Heart left ventricle (tissue), 13 donors: ENCODE measurements around the gene ARL8B.

ENCODE experiments used
- CTCF ChIP-seq, 12 donors: fragments of 200-600 bp; sonication (generic) in 4 of 12; IDR thresholded peaks; one replicate each; pipeline versions ENCODE4 v1.5.0 to v1.8.0; 2018 to 2022; ENCODE audit warnings: antibody characterized with exemption in 12 of 12, mild to moderate bottlenecking in 5 of 12
- POLR2A ChIP-seq, 2 donors: fragments of 450-650 bp; IDR thresholded peaks; one replicate each; pipeline ENCODE4 v1.6.1; 2017; ENCODE audit warnings: antibody characterized with exemption in 2 of 2, mild to moderate bottlenecking in 2 of 2, moderate library complexity in 2 of 2
- donor health status: ischemic (EF 13 %, LVEDD 7.1; RV severe dilation, severe dysfunction).
- donor health status: DM: no; HTN: yes; CAD: no.
- donor health status: DM: no; HTN: no; CAD: no.
- donor health status: ischemic (EF 25% LVEDD 6.9; RV normal size, moderate dysfunction).
- donor health status: ischemic (EF 25% LVEDD 5.7; RV mildly dilated, moderate dysfunction).
- donor health status: ischemic (EF 35%, LVEDD 5.7; RV mildly dilated, moderate dysfunction).
- donor health status: nonischemic (EF 11% LVEDD 7.7; RV severe dilation, severe dysfunction).
- donor health status: DM: yes; HTN: yes; CAD: no.
- donor health status: PGD.
- donor health status: ischemic (EF 29% LVEDD 5.4; RV normal size, mild dysfunction).
- donor health status: nonischemic (EF 23%, LVEDD 6.1; RV moderate dilation, normal function).

- TF ChIP-seq CTCF (IDR thresholded peaks at IDR 0.05) = no peak
- TF ChIP-seq POLR2A (IDR thresholded peaks at IDR 0.05) = no peak
These were observed 41.1 kb upstream of the ARL8B start for GRCh38 chr3:5080779-5081550.
